ENCODE data around the gene SUDS3.

Gene SUDS3

GRCh38 chr12:118357257-118358007 is 18.9 kb upstream of the SUDS3 start:
- DNase-seq = no peak

- DNase-seq = no peak
These were observed 18.4 kb upstream of the SUDS3 start for GRCh38 chr12:118358008-118358359.

GRCh38 chr12:118358612-118359540 is 17.5 kb upstream of the SUDS3 start:
- no peak for DNase-seq

- no peak for DNase-seq
These were observed 16.8 kb upstream of the SUDS3 start for GRCh38 chr12:118359541-118359915.

GRCh38 chr12:118361092-118361404 is 15.3 kb upstream of the SUDS3 start:
- no peak for DNase-seq

GRCh38 chr12:118361889-118362288 is 14.5 kb upstream of the SUDS3 start:
- DNase-seq = no peak

- DNase-seq = no peak
These were observed 7.5 kb upstream of the SUDS3 start for GRCh38 chr12:118368821-118369220.

GRCh38 chr12:118370601-118371000 is 5.8 kb upstream of the SUDS3 start:
- no peak for DNase-seq

GRCh38 chr12:118371321-118372282 is 4.8 kb upstream of the SUDS3 start:
- no peak for DNase-seq

GRCh38 chr12:118372541-118373495 is 3.5 kb upstream of the SUDS3 start, which contains the start of gene TAOK3:
Gene TAOK3 (minus strand): TSS chr12:118372907. CDS start chr12:118255567, 117,340 bp downstream.
- DNase-seq = peak; percentile 97

- no peak for DNase-seq
These were observed 2.7 kb upstream of the SUDS3 start for GRCh38 chr12:118373616-118374015.

- no peak for DNase-seq
These were observed 2.1 kb upstream of the SUDS3 start for GRCh38 chr12:118374126-118374725.

GRCh38 chr12:118374909-118375308 is 1.4 kb upstream of the SUDS3 start:
- DNase-seq = no peak

- no peak for DNase-seq
These were observed 1.0 kb upstream of the SUDS3 start for GRCh38 chr12:118375348-118375747.

GRCh38 chr12:118377021-118377883 is 897 bp downstream of the SUDS3 start:
- no peak for DNase-seq

GRCh38 chr12:118377884-118378470 is 1.6 kb downstream of the SUDS3 start:
- peak; percentile 27 for DNase-seq

- no peak for DNase-seq
These were observed 15.1 kb downstream of the SUDS3 start for GRCh38 chr12:118391424-118391823.

- DNase-seq = no peak
These were observed 15.5 kb downstream of the SUDS3 start for GRCh38 chr12:118391836-118392235.

GRCh38 chr12:118397708-118398440 is 21.5 kb downstream of the SUDS3 start:
- no peak for DNase-seq
